GM21390 (cell line): ENCODE results near the gene STIP1.

Source experiments
- ATAC-seq: cut with Tn5 transposase; IDR thresholded peaks from one replicate; pipeline ENCODE4 v1.9.1; 2021; ENCODE audit not compliant: unreplicated experiment

Gene STIP1

DNA sequence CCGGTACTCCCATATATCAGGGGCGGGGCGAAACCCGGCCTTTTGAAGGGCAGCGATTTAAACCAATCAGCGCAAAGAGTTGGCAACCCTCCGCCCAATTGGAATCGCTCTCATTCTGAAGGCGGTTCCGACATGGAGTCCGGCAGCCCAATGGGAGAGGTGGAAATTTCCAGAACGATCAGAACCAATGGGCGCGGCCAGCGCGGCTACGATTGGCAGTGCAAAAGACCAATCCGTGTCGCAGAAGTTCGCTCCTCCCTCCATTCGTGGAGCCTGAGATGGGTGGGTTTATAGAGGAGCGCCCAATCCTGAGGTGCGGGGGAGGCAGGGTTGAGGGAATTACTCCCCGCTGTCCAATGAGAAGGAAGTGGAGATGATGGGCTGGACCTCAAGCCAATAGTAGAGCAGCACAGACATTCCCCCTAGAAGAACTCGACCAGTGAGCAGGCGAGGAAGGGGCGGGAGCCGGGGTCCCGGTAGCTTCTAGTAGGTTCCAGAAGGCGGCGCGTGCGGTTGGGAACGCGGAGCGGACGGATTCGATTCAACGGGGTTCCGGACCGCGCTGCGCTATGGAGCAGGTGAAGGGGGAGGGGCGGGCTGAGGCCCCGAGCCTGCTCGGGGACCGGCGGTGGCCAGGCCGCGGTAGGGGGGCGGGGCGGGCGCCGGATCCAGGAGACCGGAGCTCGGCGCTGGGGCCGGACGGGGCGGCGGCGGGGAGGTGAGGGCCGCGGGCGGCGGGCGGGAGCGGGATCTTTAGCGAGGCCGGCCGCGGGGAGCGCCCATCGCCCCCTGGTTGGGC lies at the start of gene STIP1:
STIP1 (plus strand) TSS at position 479 of the 799 bp plus-strand sequence; CDS start at position 570, 91 bp downstream.
- peak; percentile 86 for ATAC-seq

DNA sequence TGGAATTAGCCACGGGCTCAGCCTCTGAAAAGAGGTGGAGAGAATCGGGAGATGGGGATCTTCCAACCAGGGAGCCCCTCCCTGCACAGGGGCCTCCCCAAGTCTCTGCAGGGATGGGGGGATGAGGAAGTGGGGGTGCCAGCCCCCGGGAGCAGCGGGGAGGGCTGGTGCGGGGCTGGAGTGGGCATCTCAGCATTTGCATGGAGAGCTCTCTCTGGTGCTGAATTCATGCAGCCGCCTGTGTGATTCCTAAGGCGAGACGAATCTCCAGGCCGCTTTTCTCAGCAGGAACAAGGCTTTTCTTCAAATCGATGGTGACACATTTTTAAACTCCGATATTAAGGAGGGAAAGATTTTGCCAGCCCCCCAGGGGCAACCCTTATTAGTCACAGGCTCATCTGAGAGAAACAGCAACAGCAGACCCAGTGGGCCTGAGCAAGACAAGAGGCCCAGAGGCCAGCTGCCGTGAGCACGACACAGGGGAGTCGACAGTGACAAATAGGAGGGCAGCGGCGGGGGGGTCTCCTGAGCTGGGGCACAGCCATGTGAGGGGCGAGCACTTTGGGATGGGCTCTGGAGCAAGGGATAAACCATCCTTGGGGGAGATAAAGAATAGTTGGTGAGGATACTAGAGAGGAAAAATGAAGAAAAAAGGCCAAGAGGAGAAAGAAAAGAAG lies 49.1 kb upstream of the STIP1 start:
- ATAC-seq = no peak

DNA sequence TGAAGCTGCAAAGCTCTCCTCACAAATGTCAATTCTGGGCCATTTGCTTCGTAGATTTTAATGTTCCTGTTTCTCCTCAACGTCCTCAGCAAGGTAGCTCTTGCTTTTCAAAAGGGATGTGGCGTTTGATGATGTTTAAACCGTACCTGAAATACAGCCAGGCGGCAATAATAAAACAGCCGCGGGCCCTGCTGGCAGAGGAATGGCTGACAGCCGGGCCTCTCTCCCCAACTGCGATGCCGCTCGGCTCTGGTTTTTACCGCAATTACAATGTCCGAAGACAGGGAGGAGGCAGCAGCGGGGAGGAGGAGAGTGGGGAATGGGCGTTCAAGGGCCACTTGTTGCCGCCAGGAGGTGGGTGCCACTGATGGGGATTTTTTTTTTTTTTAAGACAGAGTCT lies 47.6 kb upstream of the STIP1 start:
- ATAC-seq = no peak

DNA sequence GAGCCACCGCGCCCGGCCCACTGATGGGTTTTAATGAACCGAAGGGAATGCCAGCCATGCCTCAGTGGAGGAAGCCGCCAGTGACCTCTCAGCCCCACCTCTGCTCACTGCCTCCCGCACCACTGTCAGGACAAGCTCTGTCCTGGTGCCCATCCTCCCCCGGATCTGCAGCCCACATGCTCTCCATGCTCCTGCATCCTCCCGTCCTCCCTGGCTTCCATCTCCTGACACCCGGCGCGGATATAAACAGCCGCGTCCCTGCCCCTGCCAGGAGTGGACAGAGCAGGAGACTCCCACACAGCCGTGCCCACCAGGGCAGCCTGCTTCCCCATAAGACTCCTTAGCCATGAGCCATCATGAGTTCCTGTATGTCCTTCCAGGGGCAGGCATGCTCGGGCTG lies 46.9 kb upstream of the STIP1 start:
- ATAC-seq = no peak

DNA sequence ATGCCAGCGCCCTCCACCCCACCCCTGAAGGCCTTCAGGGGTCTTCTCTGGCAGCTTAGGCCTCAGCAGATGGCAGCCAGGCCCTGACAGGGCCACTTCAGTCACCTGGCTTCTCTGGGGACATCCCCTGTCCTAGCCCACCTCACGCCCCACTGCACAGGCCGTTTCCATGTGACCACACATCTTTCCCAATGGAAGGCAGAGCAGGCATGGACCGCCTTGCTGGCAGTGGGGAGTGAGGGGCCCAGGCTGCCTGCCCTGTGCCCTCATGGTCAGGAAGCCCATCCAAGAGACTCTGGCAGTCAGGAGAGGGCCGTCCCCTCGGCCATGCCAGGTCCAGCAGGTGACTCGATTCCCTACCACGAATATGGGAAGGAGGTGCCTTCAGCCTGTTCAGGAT lies 45.9 kb upstream of the STIP1 start:
- ATAC-seq = no peak

DNA sequence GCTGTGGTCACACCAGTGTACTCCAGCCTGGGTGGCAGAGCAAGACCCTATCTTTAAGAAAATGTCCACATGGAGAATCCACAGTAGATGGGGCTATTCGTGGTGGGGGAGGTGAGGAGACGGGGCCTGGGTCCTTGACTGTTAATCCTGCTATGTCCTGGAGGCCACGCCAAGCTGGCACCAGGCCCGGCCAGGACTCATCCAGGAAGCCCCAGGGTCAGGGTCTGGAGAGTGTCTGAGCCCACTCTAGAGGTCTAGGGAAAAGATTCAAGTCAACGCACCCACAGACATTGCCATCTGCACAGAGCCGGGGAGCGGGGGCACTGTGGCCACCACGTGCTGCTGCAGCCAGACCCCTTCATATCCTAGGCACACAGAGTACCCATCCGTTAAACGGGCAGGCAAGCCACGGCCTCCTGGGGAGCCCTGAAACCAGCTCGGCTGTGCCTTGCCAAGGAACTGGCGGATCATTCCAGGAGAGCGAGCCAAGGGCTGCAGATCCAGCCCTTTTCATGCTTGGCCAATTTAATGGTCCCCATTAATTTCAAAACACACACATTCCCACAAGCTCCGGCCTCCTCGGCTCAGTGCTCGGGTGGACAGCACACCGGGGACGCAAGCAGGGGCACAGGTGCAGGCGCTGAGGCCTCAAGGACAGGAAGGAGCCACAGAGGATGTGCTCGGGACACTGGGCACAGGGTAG lies 44.7 kb upstream of the STIP1 start:
- ATAC-seq = no peak

DNA sequence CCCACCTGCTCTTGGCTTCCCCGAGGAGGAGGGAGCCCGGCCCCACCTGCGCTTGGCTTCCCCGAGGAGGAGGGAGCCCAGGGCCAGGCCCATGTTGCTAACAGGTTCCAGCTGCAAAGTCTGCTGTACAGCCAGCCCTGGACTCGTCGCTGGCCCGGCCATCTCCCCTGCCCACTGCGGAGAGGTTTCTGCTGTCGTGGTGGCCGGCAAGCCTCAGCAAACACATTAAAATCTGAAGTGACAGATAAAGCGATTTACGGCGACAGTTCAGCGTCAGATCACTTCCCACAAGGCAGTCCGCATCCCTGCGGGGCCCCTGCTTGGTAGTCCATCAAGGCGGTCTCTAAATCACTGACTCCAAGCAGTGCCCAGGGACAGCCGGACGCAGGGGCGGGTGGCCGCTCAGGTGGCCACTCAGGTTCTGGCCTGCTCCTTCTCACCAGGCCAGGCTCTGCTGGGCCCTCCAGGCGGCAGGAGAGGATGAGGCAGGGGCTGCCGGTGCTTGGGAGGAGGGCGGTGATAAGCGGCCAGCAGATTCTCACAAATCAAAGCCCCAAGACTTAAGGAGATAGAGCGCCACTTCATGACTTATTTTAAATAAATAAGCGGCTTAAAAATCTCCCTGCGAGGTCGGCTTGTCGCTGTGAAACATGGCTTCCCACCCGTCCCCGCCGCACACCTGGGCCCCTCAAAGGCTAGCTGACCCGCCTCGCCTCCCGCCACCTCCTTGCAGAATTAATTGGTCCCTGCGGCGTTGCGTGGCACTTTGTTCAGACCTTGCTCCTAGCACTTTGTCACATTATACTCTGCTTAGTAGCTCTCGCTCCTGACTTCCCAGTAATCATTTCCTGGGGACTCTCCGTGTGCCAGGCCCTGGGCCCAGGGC lies 41.1 kb upstream of the STIP1 start:
- no peak for ATAC-seq

DNA sequence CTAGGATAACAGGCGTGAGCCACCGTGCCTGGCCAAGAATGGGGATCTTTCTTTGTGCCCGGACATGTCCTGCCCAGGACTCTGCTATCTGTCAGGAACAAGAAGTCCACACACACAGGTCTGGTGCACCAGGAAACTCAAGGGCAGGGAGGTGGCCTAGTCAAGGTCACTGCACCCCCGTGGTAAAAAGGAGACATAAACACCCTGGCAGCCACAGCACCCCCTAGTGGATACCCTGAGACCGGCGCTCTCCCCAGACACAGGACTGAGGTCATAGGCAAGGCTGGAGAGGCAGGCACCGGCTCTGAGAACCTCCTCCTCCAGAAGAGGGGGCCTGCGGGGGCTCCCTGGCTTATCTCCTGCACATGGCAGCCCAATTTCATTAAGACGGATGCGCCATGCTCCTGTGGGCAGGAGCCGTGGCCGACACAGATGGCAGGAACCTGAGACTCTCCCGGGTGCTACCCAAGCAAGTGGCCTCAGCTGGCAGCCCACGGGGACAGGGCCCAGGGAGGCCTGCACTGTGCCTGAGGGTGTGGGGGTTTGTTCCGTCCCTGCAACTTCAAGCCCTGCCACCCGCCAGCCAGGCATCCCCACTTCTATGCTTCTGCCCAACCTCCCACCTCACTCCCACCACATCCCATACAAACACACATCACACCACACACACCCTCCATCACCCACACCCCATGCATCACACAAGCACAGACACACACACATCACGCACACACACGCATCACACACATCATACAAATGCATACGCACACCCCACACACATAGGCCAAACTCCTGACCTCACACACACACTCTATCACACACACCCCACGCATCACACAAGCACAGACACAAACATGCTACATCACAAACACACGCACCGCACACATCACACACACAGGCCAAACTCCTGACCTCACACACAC lies 39.7 kb upstream of the STIP1 start:
- ATAC-seq = no peak

DNA sequence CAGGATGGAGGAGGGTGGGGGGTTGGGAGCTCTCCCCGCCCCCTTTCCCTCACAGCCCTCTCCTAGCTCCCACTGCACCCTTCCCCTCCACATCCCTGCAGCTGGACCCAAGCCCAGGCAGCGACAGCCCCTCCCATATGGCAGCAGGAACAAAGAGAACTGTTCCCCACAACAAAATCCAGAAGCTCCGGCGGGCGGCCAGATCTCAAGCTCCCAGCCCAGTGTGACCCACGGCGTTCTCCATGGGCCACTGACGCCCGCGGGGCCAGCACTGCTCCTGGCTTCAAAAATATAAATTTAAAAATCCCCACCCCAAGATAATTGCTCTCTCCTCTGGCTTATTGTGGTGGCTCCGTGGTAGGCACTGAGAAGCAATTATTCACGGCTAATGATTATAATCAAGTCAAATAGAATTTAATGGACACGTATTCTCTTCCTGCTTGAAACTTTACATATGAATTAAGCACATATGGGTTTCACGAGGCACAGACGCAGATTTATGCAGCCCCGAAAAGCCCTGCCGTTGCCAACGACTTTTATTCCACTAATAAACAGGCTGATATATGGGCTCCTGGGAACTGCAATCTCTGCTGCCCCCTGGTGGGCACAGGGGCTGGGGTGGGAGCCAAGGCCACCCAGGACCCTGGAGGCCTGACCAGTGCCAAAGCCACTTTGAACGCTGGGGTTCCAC lies 37.6 kb upstream of the STIP1 start:
- no peak for ATAC-seq

DNA sequence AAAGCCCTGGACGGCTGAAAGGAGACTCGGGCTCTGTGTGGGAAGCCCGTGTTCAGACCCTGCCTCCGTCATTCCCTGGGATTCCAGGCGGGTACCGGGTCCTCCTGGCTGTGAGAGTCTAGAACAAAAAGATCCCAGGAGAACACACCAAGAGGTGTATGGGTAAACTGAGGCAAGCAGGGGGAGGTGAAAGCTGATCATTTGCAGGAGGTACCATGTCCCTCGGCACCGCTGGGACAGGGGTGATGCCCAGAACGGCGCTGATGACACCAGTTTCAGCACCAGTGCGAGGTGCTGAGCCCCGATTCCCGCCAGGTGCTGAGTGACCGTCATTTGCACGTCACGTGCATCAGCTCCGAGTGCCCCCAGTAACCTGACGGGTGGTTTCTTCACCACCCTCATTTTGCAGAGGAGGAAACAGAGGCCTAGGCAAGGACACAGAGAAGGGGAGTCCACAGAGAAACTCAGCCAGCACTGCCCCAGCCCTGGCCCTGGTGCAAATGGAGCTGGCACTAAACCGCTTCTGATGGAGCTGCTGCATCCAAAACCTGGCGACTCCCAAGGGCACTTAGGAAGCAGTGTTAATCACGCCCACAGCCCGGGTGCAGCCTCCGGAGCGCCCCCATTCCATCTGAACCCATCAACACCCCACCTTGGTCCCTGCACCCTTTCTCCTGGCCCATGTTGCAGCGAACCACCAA lies 36.9 kb upstream of the STIP1 start:
- ATAC-seq = no peak

DNA sequence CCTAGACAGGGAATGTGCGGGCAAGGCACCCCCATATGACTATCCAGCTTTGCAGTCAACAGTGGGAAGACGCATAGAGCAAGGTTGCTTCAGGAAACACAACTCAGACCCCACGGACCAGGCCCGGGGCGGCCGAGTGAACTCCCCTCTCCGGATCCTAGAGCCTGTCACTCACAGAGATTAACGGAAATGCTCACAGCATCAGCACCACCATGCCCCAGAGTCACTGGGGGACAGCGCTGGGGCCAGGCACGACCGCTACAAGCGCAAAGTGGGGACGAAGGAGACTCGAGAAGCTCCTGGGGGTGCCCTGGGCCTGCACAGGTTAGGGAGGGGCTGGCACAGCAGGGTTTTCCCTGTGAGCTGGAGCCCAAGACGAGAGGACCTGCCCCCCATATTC lies 35.9 kb upstream of the STIP1 start:
- ATAC-seq = no peak

DNA sequence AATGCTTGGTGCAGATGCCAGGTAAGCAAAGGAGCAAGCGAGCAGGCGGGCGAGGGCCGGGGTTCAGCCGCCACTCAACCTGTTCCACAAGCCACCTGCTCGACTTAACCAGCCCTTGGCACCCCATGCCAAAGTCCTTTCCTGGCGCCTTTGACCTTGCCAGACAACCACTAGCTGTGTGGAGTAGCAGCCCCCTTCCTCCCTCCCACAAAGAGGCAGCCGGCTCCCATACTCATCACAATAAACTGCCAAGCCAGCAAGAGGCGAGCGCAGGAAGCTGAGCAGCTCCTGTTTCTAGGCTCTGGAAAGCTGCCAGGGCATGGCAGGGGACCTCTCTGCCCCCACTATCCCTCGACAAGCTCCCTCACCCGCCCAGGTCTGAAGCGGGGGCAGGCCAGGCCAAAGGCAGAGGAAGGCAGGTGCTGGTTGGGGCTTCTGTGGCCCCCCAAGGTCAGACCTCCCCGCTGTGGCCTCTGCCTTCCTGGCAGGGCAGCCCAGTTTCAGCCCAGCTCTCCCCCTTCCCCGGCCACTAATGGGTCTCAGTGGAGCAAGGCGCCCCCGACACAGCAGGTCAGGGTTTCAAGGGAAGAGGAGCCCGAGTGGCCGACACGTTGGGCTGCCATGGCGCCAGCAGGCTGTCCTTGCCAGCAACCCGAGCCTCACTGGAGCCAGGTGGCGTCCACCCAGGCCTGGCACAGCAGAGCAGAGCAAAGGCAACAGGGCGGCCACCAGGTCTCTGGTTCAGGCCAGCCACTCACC lies 35.3 kb upstream of the STIP1 start:
- ATAC-seq = no peak

DNA sequence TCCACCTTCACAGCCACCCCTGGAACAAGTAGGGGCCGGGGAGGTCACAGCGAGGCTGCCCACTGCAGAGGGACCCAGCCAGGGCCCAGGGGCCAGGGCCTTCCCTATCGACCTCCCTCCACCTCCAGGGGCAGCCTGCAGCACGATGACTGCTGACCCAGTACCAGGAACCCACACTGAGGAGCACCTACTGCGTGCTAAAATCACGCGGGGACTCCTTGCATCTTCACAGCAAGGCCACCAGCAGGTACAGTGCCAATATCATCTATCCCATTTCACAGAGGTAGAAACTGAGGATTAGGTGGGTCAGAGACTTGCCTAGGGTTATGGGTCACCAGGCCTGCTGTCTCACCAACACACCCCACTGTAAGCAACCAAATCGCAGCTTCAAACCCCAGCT lies 34.6 kb upstream of the STIP1 start:
- ATAC-seq = no peak

DNA sequence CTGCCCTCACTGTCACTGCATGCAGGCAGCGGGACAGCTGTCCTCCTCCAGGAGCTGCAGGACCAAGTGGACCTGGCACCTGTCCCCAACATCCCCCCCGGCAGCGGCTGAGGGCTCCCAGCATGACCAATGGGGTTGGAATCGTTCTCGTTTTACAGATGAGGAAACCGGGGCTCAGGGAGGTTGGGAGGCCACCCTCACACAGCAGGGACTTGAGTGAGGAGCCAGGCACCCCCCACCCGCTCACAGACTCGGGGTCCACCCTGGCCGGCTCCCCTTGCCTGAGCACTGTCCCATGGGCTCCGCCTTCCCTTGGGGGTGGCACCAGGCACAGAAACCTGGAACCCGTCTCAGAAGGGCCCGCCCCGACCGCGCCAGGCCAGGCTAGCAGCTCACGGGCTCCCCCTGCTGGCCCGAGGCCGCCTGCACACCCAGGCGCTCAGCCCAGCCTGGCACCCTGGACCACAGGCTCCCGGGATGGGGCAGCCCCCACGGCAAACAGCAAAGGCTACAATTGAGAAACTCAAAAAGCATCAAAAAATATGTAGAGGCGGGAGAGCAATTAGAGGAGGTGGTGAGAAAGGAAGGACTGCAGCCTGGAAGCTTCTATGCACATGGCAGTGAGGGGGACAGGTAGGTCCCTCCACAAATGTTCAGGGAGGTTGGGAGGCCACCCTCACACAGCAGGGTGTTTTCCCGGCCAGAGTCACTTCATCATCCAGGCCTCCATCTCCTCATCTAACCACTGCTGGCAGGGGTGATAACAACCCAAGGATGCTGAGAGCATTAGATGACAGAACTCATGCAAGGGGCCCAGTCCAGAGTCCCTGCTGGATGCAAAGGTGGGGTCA lies 32.9 kb upstream of the STIP1 start:
- peak; percentile 60 for ATAC-seq

DNA sequence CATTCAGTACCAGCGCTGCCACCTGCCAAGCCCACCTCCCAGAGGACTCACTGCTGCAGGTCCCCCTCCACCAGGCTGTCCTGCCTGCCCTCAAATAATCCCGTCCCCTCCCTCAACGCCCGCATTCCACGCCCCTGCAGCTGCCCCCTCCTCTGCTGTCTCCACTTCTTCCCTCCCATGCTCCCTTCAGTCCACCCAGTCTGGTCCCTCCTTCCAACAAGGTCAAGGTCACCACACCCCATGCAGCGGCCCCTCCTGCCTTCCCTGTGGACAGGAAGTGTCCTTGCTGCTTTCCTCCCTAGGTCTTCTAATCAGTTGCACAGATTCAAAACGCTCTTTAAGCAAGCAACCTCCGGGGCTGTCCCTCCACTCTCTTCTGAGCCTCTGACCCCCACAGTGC lies 32.2 kb upstream of the STIP1 start:
- ATAC-seq = no peak

DNA sequence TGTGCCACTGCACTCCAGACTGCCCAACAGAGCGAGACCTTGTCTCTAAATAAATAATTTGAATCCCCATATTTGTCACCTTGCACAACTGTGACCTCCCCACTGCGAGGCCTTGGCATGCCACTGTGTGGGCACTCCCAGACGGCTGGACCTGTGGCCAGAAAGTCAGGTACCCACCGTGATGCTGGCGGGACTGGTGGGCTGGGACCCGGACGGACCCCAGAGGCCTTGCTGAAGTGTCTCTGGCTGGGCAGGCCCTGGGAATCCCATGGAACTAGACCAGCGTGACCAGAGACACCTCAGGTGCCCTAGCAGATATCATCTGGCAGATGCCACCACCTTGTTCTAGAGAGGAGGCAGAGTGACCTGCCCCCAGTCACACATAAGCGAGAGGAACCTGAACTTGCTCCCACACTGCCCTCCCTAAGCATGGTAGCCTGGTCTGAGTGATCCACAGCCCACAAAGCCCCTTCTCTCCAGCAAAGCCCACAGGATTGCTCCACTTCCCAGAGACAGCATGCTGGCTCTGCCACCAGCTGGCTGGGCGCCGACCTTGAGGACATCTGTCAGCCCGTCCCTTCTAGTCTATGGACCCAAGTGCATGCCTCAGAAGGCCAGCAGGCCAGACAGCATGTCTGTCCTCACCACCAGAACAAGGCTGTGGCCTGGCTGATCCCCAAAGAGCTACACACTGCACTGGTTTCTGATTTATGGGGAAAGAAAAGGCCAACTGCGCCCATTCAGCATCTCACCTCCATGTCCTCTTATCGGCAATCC lies 29.5 kb upstream of the STIP1 start:
- ATAC-seq = no peak
